Osteoblast (primary cell): ENCODE measurements around the gene LRP5. TPM values are rescaled to one million over a fixed set of nuclear protein-coding genes. Genes with fewer than 3 reads are reported as not detected.
"Not testable (repeated sequence)": the region's sequence is repeated elsewhere in the genome, so short reads cannot be mapped to it uniquely, and the experiment has no call there.

Source experiments
- DNase-seq: peaks from one replicate; pipeline ENCODE4 v3.0.0; 2011; ENCODE audit warnings: low spot score, mixed read lengths; ENCODE audit not compliant: insufficient read length; ENCODE audit errors: missing footprints
- H2AFZ ChIP-seq: 2 replicates; pipeline ENCODE4 v1.6.0; 2011; ENCODE audit warnings: mild to moderate bottlenecking, low read length
- H3K27ac ChIP-seq: 2 replicates; pipeline ENCODE4 v1.5.1; 2011; ENCODE audit warnings: mild to moderate bottlenecking, low read depth, low read length, moderate library complexity
- H3K27me3 ChIP-seq: 2 replicates; pipeline ENCODE4 v1.6.0; 2012; ENCODE audit warnings: mild to moderate bottlenecking, control low read depth, inconsistent platforms, low read length, moderate library complexity; ENCODE audit not compliant: insufficient read depth
- H3K36me3 ChIP-seq: 2 replicates; pipeline ENCODE4 v1.5.1; 2011; ENCODE audit warnings: mild to moderate bottlenecking, low read length, control low read depth, moderate library complexity; ENCODE audit not compliant: insufficient read depth
- H3K4me1 ChIP-seq: 2 replicates; pipeline ENCODE4 v1.5.1; 2011; ENCODE audit warnings: mild to moderate bottlenecking, low read length, control low read depth, moderate library complexity; ENCODE audit not compliant: insufficient read depth
- H3K4me2 ChIP-seq: 2 replicates; pipeline ENCODE4 v1.6.0; 2011; ENCODE audit warnings: mild to moderate bottlenecking, low read length; ENCODE audit not compliant: insufficient read depth
- H3K4me3 ChIP-seq: fragments of 200-600 bp; sonication (generic); 3 replicates; pipeline ENCODE4 v1.5.1; 2012; ENCODE audit warnings: mild to moderate bottlenecking, low read length, inconsistent platforms; ENCODE audit not compliant: insufficient read depth
- H3K79me2 ChIP-seq: 2 replicates; pipeline ENCODE4 v1.6.0; 2012; ENCODE audit warnings: mild to moderate bottlenecking, low read length, control low read depth, inconsistent platforms; ENCODE audit not compliant: insufficient read depth
- H3K9me3 ChIP-seq: 2 replicates; pipeline ENCODE4 v1.5.1; 2011; ENCODE audit warnings: low read depth, low read length, control low read depth
- H4K20me1 ChIP-seq: 2 replicates; pipeline ENCODE4 v1.6.0; 2012; ENCODE audit warnings: mild to moderate bottlenecking, low read length, control low read depth; ENCODE audit not compliant: insufficient read depth
- CTCF ChIP-seq: IDR thresholded peaks from 2 replicates; pipeline ENCODE4 v1.5.1; 2011; ENCODE audit warnings: mild to moderate bottlenecking, low read depth, low read length, moderate library complexity; ENCODE audit errors: extremely low read depth
- total RNA-seq: library from RNA; depleted of rRNA; stranded (reverse); fragments of >200 nt; gene quantifications from 2 replicates; pipeline ENCODE4 v1.2.3, GENCODE V29; 2012

Gene LRP5
- total RNA-seq, 1 donor: 16.3 TPM

- no peak overlapping the region for H3K4me3 ChIP-seq
- H2AFZ ChIP-seq: no peak overlapping the region
- peaks cover 3% of the 10 kb centered on the region for H3K27me3 ChIP-seq
- H3K4me1 ChIP-seq: no peaks in the 10 kb centered on the region
- H4K20me1 ChIP-seq: no peaks in the 10 kb centered on the region
- TF ChIP-seq CTCF: no peak
- H3K27ac ChIP-seq: no peak overlapping the region
- no peaks in the 10 kb centered on the region for H3K79me2 ChIP-seq
- H3K9me3 ChIP-seq: no peaks in the 10 kb centered on the region
- H3K4me2 ChIP-seq: no peak overlapping the region
- DNase-seq: peak; percentile 21
- no peaks in the 10 kb centered on the region for H3K36me3 ChIP-seq
Observed at GRCh38 chr11:68282861-68283230, 29.5 kb upstream of the LRP5 start.

- not testable (repeated sequence) for DNase-seq, H3K27me3 ChIP-seq, H3K4me3 ChIP-seq, H3K9me3 ChIP-seq, H3K79me2 ChIP-seq, H4K20me1 ChIP-seq, H3K4me2 ChIP-seq, H2AFZ ChIP-seq, H3K36me3 ChIP-seq, H3K27ac ChIP-seq, H3K4me1 ChIP-seq
Observed at GRCh38 chr11:68284588-68284987, 27.8 kb upstream of the LRP5 start.

GRCh38 chr11:68287419-68287818 lies 25.0 kb upstream of the LRP5 start:
- Histone ChIP-seq H3K4me1 (no peaks in the 10 kb centered on the region), H3K36me3 (no peaks in the 10 kb centered on the region), H3K4me2 (no peak overlapping the region), H4K20me1 (no peaks in the 10 kb centered on the region), H2AFZ (no peak overlapping the region), H3K27ac (no peak overlapping the region), H3K9me3 (no peaks in the 10 kb centered on the region), H3K79me2 (no peaks in the 10 kb centered on the region), H3K4me3 (no peak overlapping the region), H3K27me3 (peaks cover 3% of the 10 kb centered on the region)
- no peak for TF ChIP-seq CTCF
- peak; percentile 36 for DNase-seq

GRCh38 chr11:68289456-68289855 lies 22.9 kb upstream of the LRP5 start:
- Histone ChIP-seq H3K79me2 (no peaks in the 10 kb centered on the region), H3K27me3 (no peaks in the 10 kb centered on the region), H3K4me1 (no peaks in the 10 kb centered on the region), H3K27ac (no peak overlapping the region), H3K36me3 (no peaks in the 10 kb centered on the region), H3K4me3 (no peak overlapping the region), H2AFZ (no peak overlapping the region), H4K20me1 (no peaks in the 10 kb centered on the region), H3K4me2 (no peak overlapping the region), H3K9me3 (no peaks in the 10 kb centered on the region)
- no peak for DNase-seq
- no peak for TF ChIP-seq CTCF

GRCh38 chr11:68293708-68294107 lies 18.7 kb upstream of the LRP5 start:
- Histone ChIP-seq H3K4me3 (no peak overlapping the region), H3K27me3 (no peaks in the 10 kb centered on the region), H2AFZ (no peak overlapping the region), H3K79me2 (no peaks in the 10 kb centered on the region), H3K4me1 (no peaks in the 10 kb centered on the region), H3K36me3 (no peaks in the 10 kb centered on the region), H3K9me3 (no peaks in the 10 kb centered on the region), H3K27ac (no peak overlapping the region), H4K20me1 (no peaks in the 10 kb centered on the region), H3K4me2 (no peak overlapping the region)
- no peak for TF ChIP-seq CTCF
- DNase-seq: no peak
